Naive B cell (primary cell): ENCODE data around the gene PCBD2. TPM values are rescaled to one million over a fixed set of nuclear protein-coding genes. Genes with fewer than 3 reads are reported as not detected.
"Not testable (repeated sequence)": the region's sequence is repeated elsewhere in the genome, so short reads cannot be mapped to it uniquely, and the experiment has no call there.

Source experiments
- ATAC-seq, 2 donors: fragments of 150-1000 bp; cut with Tn5 transposase; 2 replicates each; pipeline ENCODE4 v1.10.0; 2021; ENCODE audit warnings: low read depth in 2 of 2, mild to moderate bottlenecking in 2 of 2, moderate library complexity in 2 of 2
- DNase-seq: peaks from one replicate; pipeline ENCODE4 v3.0.0; 2022
- H3K27ac Mint-ChIP-seq, 6 donors: one replicate each; pipeline ENCODE4 v1.8.0; 2020 to 2022; ENCODE audit warnings: mild to moderate bottlenecking in 6 of 6, mixed read lengths in 6 of 6, moderate library complexity in 5 of 6, inconsistent platforms in 2 of 6
- H3K27me3 Mint-ChIP-seq, 3 donors: one replicate each; pipeline ENCODE4 v1.8.0; 2021 to 2022; ENCODE audit warnings: mixed read lengths in 3 of 3, mild to moderate bottlenecking in 1 of 3
- H3K36me3 Mint-ChIP-seq, 2 donors: one replicate each; pipeline ENCODE4 v1.8.0; 2020 to 2022; ENCODE audit warnings: mixed read lengths in 2 of 2, inconsistent platforms in 1 of 2, mild to moderate bottlenecking in 1 of 2
- H3K4me1 Mint-ChIP-seq, 3 donors: one replicate each; pipeline ENCODE4 v1.8.0; 2020 to 2022; ENCODE audit warnings: mixed read lengths in 3 of 3, inconsistent platforms in 1 of 3, mild to moderate bottlenecking in 1 of 3, moderate library complexity in 1 of 3
- H3K4me3 Mint-ChIP-seq, 8 donors: one replicate each; pipeline ENCODE4 v1.8.0; 2020 to 2022; ENCODE audit warnings: mild to moderate bottlenecking in 8 of 8, mixed read lengths in 8 of 8, moderate library complexity in 8 of 8, inconsistent platforms in 2 of 8
- H3K9me3 Mint-ChIP-seq, 7 donors: one replicate each; pipeline ENCODE4 v1.8.0; 2020 to 2022; ENCODE audit warnings: mixed read lengths in 7 of 7, mild to moderate bottlenecking in 5 of 7, inconsistent platforms in 2 of 7, moderate library complexity in 1 of 7
- polyA plus RNA-seq, 6 donors: library from polyadenylated mRNA; unstranded; fragments of 300-500 nt; fragmentation: Illumina TruSeq; gene quantifications; one replicate each; pipeline ENCODE4 v1.2.3, GENCODE V29; 2021; ENCODE audit warnings: low read depth in 6 of 6

PCBD2 gene
- polyA plus RNA-seq, 6 donors from 2014 or later: 9.5 to 15.5 (median 12.7) TPM

DNA sequence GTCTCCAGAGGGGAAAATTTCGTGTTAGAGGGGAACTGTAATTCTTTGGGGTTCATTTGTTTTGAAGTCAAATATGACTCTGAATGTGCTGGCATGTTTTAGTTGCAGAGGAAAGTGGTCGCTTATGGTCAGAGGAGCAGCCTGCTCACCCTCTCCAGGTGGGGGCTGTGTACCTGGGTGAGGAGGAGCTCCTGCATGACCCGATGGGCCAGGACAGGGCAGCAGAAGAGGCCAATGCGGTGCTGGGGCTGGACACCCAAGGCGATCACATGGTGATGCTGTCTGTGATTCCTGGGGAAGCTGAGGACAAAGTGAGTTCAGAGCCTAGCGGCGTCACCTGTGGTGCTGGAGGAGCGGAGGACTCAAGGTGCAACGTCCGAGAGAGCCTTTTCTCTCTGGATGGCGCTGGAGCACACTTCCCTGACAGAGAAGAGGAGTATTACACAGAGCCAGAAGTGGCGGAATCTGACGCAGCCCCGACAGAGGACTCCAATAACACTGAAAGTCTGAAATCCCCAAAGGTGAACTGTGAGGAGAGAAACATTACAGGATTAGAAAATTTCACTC is 17.3 kb upstream of the PCBD2 start:
- no peak overlapping the region for H3K4me3 Mint-ChIP-seq
- no peak for ATAC-seq
- peak overlapping the region in 2 of 6 donors; percentile 60 to 70 for H3K27ac Mint-ChIP-seq
- no peaks in the 10 kb centered on the region for H3K27me3 Mint-ChIP-seq
- H3K36me3 Mint-ChIP-seq: peaks cover 14 to 19% of the 10 kb centered on the region in 2 donors
- no peak for DNase-seq
- no peaks in the 10 kb centered on the region for H3K9me3 Mint-ChIP-seq
- peaks cover 14 to 22% (median 18%) of the 10 kb centered on the region in 3 donors for H3K4me1 Mint-ChIP-seq

- H3K4me3 Mint-ChIP-seq: no peak overlapping the region
- H3K27me3 Mint-ChIP-seq: no peaks in the 10 kb centered on the region
- ATAC-seq: no peak
- no peaks in the 10 kb centered on the region for H3K9me3 Mint-ChIP-seq
- peaks cover 14 to 19% of the 10 kb centered on the region in 2 donors for H3K36me3 Mint-ChIP-seq
- DNase-seq: no peak
- H3K4me1 Mint-ChIP-seq: peaks cover 14 to 20% (median 19%) of the 10 kb centered on the region in 3 donors
- no peak overlapping the region for H3K27ac Mint-ChIP-seq
Measured at GRCh38 chr5:134889335-134889734, 15.6 kb upstream of the PCBD2 start.

DNA sequence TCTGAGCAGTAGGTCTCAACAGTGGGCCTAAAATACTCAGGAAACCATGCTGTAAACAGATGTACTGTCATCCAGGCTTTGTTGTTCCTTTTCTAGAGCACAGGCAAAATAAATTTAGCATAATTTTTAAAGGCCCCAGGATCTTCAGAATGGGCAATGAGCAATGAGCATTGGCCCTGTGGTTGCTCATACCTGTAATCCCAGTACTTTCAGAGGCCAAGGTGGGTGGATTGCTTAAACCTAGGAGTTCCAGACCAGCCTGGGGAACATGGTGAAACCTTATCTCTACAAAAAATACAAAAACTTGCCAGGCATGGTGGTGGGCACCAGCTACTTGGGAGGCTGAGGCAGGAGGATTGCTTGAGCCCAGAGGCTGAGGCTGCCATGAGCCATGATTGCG is 13.5 kb upstream of the PCBD2 start:
- Mint-ChIP-seq H3K27ac (no peak overlapping the region), H3K36me3 (peaks cover 14 to 19% of the 10 kb centered on the region in 2 donors), H3K9me3 (no peaks in the 10 kb centered on the region), H3K4me3 (no peak overlapping the region), H3K27me3 (no peaks in the 10 kb centered on the region), H3K4me1 (peaks cover 8 to 17% (median 15%) of the 10 kb centered on the region in 3 donors)
- DNase-seq (no peak), ATAC-seq (no peak)

GRCh38 chr5:134892282-134892681 is 12.6 kb upstream of the PCBD2 start:
- peaks cover 8 to 17% (median 13%) of the 10 kb centered on the region in 3 donors for H3K4me1 Mint-ChIP-seq
- H3K9me3 Mint-ChIP-seq: no peaks in the 10 kb centered on the region
- no peak for DNase-seq
- peak overlapping the region in 2 of 6 donors; percentile 5 to 26 for H3K27ac Mint-ChIP-seq
- H3K36me3 Mint-ChIP-seq: peaks cover 14 to 18% of the 10 kb centered on the region in 2 donors
- H3K27me3 Mint-ChIP-seq: no peaks in the 10 kb centered on the region
- H3K4me3 Mint-ChIP-seq: no peak overlapping the region
- ATAC-seq: no peak

DNA sequence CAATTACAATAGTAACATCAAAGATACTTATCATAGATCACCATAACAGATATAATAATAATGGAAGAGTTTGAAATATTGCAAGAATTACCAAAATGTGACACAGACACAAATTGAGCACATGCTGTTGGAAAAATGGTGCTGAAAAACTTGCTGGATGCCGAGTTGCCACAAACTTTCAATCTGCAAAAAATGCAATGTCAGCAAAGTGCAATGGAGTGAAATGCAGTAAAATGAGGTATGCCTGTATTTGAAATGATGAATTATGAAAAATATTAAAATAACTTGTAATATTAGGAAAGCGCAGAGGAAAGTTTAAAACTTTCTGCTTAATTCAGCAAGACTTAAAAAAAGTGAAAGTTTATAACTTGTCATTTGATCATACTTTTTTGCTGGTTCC is 12.0 kb upstream of the PCBD2 start:
- Mint-ChIP-seq H3K9me3 (no peaks in the 10 kb centered on the region), H3K4me1 (peaks cover 8 to 17% (median 13%) of the 10 kb centered on the region in 3 donors), H3K36me3 (peaks cover 10 to 12% of the 10 kb centered on the region in 2 donors), H3K27me3 (no peaks in the 10 kb centered on the region), H3K27ac (peak overlapping the region in 2 of 6 donors; percentile 5 to 26), H3K4me3 (no peak overlapping the region)
- DNase-seq (no peak), ATAC-seq (no peak)

- Mint-ChIP-seq H3K9me3 (no peaks in the 10 kb centered on the region), H3K27me3 (no peaks in the 10 kb centered on the region), H3K4me3 (no peak overlapping the region), H3K27ac (peak overlapping the region in 2 of 6 donors; percentile 54 to 96), H3K36me3 (peaks cover 8 to 12% of the 10 kb centered on the region in 2 donors), H3K4me1 (peaks cover 8 to 17% (median 13%) of the 10 kb centered on the region in 3 donors)
- no peak for ATAC-seq
- DNase-seq: no peak
Measured at GRCh38 chr5:134893748-134894505, 11.0 kb upstream of the PCBD2 start.

- Mint-ChIP-seq H3K9me3 (no peaks in the 10 kb centered on the region), H3K36me3 (peaks cover 0 to 5% of the 10 kb centered on the region in 2 donors), H3K4me3 (peak overlapping the region; percentile 0 to 94 (median 70)), H3K27ac (peak overlapping the region; percentile 81 to 98 (median 97)), H3K4me1 (peaks cover 12 to 41% (median 17%) of the 10 kb centered on the region in 3 donors), H3K27me3 (no peaks in the 10 kb centered on the region)
- DNase-seq: peak; percentile 85
- ATAC-seq: peak; percentile 63 to 67
Measured at GRCh38 chr5:134902071-134902801, 2.7 kb upstream of the PCBD2 start.

DNA sequence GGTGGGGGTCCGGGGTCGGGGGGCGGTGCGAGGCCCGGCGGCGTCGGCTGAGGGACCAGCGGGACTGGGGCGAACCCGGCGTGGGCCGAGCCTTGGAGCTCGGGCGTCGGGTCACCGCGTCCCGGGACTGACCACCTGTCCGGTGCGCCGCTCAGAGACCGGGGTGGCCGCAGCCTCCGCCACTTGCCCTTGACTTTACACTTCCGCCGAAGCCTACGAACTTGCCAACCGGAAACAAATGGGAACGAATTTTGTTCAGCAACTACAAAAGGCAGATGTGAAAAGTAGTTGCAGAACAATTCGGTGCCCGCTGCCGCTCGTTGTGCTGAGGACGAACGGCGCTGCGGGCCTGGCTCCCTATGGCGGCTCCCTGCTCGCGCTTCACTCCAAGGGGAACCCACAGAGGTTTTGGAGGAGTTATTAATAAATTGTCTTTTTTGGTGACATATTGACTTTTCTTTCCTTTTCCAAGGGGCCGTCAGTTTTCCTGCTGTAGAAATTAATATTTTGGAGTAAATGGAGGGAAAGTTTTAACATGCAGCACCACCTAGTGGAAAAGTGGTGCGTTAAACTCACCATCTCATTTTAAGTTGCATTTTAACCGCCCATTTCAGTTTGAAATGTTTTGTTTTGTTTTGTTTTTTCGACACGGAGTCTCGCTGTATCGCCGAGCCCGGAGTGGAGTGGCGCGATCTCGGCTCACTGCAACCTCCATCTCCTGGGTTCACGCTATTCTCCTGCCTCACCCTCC is 490 bp downstream of the PCBD2 start:
- peak overlapping the region; percentile 89 to 98 (median 94) for H3K4me3 Mint-ChIP-seq
- H3K4me1 Mint-ChIP-seq: peaks cover 12 to 37% (median 17%) of the 10 kb centered on the region in 3 donors
- peak; percentile 10 to 17 for ATAC-seq
- DNase-seq: peak; percentile 70
- H3K9me3 Mint-ChIP-seq: no peaks in the 10 kb centered on the region
- no peaks in the 10 kb centered on the region for H3K36me3 Mint-ChIP-seq
- peak overlapping the region; percentile 92 to 99 (median 99) for H3K27ac Mint-ChIP-seq
- H3K27me3 Mint-ChIP-seq: no peaks in the 10 kb centered on the region

DNA sequence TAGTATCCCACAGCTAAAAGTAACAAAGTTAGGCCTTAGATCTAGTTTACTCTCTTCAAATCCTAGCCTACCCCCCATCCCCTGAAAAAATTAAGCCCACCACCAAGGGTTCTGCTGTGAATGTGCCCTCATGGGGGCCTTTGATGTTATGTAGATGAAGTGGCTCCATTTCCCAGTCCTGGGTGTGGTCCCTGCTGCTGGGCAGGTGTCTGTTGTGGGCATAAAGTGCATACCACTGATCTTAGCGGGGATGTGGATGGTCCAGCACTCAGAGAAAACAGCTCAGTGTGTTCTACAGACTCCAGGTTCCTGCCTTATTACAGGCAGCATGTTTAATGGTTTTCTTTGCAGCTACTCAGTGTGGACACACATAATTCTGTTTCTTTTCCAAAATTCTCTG is 1.9 kb downstream of the PCBD2 start:
- peaks cover 9 to 31% (median 14%) of the 10 kb centered on the region in 3 donors for H3K4me1 Mint-ChIP-seq

GRCh38 chr5:134910752-134911151 is 5.8 kb downstream of the PCBD2 start:
- DNase-seq, H3K4me1 Mint-ChIP-seq, H3K4me3 Mint-ChIP-seq, H3K9me3 Mint-ChIP-seq, ATAC-seq, H3K27ac Mint-ChIP-seq, H3K27me3 Mint-ChIP-seq, H3K36me3 Mint-ChIP-seq: not testable (repeated sequence)

More for the DNA sequence above, 1.9 kb downstream of the PCBD2 start:
- ATAC-seq (no peak), DNase-seq (no peak)
- Mint-ChIP-seq H3K9me3 (no peaks in the 10 kb centered on the region), H3K27me3 (no peaks in the 10 kb centered on the region), H3K27ac (peak overlapping the region in 5 of 6 donors; percentile 33 to 97 (median 70)), H3K36me3 (peaks cover 0 to 5% of the 10 kb centered on the region in 2 donors), H3K4me3 (peak overlapping the region in 6 of 8 donors; percentile 29 to 94 (median 76))

GRCh38 chr5:134911285-134912206 is 6.6 kb downstream of the PCBD2 start:
- no peak for ATAC-seq
- H3K36me3 Mint-ChIP-seq: peaks cover 0 to 5% of the 10 kb centered on the region in 2 donors
- peaks cover 0 to 2% (median 0%) of the 10 kb centered on the region in 3 donors for H3K4me1 Mint-ChIP-seq
- H3K27me3 Mint-ChIP-seq: no peaks in the 10 kb centered on the region
- H3K27ac Mint-ChIP-seq: no peak overlapping the region
- H3K4me3 Mint-ChIP-seq: no peak overlapping the region
- H3K9me3 Mint-ChIP-seq: no peaks in the 10 kb centered on the region
- DNase-seq: no peak

DNA sequence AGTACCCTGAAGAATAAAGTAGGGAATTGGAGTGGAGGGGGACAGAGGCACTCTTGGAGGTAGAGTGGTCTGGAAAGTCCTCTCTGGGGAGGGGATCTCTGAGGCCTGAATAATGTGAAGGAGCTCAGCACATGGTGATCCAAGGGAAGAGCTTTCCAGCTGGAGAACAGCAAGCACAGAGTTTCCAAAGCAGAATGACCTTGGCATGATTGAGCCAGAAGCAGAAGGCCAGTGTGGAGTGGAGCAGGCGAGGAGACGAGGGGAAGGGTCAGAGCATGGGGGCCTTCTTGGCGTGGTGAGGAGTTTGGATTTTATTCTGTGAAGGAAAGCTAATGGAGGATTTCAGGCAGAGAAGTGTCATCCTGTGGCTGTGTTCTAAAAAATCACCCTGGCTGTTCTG is 8.3 kb downstream of the PCBD2 start:
- peaks cover 0 to 5% (median 0%) of the 10 kb centered on the region in 3 donors for H3K4me1 Mint-ChIP-seq
- no peaks in the 10 kb centered on the region for H3K9me3 Mint-ChIP-seq
- no peaks in the 10 kb centered on the region for H3K27me3 Mint-ChIP-seq
- peaks cover 0 to 5% of the 10 kb centered on the region in 2 donors for H3K36me3 Mint-ChIP-seq
- no peak for ATAC-seq
- no peak overlapping the region for H3K4me3 Mint-ChIP-seq
- no peak for DNase-seq
- H3K27ac Mint-ChIP-seq: no peak overlapping the region
